ENCODE results near the gene GRM8. TPM values are rescaled to one million over a fixed set of nuclear protein-coding genes. Genes with fewer than 3 reads are reported as not detected.

Gene GRM8
- total and polyA plus RNA-seq, 9 of the 15 experiments (the other 6 are each of a cell fraction or from before 2014, with no cell fraction given) = 0.13 TPM; not detected in 7

- Histone ChIP-seq H3K9me1 (ENCODE audit: control insufficient read depth, insufficient read depth, low read length) (no peaks in the 10 kb centered on the region), H3K4me2 (ENCODE audit: insufficient read depth, low read length) (no peak overlapping the region), H2AFZ (ENCODE audit: low read depth, low read length) (no peak overlapping the region), H3K9ac (ENCODE audit: insufficient read depth in 1 of 2, low read depth in 2 of 2, low read length in 2 of 2) (no peak overlapping the region), H4K20me1 (replicated peaks; ENCODE audit: control insufficient read depth, insufficient read depth, low read length) (no peaks in the 10 kb centered on the region), H3K4me3 (no peak overlapping the region), H3K27me3 (ENCODE audit: control insufficient read depth in 2 of 2, insufficient read depth in 2 of 2, low read length in 2 of 2) (no peaks in the 10 kb centered on the region), H3K9me3 (replicated peaks; ENCODE audit: control insufficient read depth, insufficient read depth, low read depth, low read length) (no peaks in the 10 kb centered on the region), H3K27ac (ENCODE audit: extremely low read depth, low read depth, low read length) (no peak overlapping the region), H3K4me1 (replicated peaks in 1 of 2; ENCODE audit: control insufficient read depth in 2 of 2, insufficient read depth in 2 of 2, low read length in 2 of 2) (no peaks in the 10 kb centered on the region), H3K79me2 (ENCODE audit: control insufficient read depth, insufficient read depth, low read length) (no peaks in the 10 kb centered on the region), H3K36me3 (ENCODE audit: control insufficient read depth, insufficient read depth, low read length) (no peaks in the 10 kb centered on the region)
- ChIA-PET POLR2A (no interaction called here), CTCF (ENCODE audit: low intra/inter-chr PET ratio) (no interaction called here)
- TF ChIP-seq CREB1 (IDR thresholded peaks at IDR 0.05) = no peak
- TF ChIP-seq CREB1 (CRISPR knock-in tag; IDR thresholded peaks at IDR 0.05) = no peak
- no peak for TF ChIP-seq ESRRA (IDR thresholded peaks at IDR 0.05; ENCODE audit: borderline replicate concordance, low read depth)
- DNase-seq (ENCODE audit: extremely low read depth in 1 of 4, low spot score in 3 of 4) (no peak), ATAC-seq (no peak), FAIRE-seq (no peak)
- WGBS (ENCODE audit: insufficient coverage, low coverage, missing lambda C conversion rate) = 0% methylated on average over 4 of the region's 4 CpGs
- in situ Hi-C loops (cut with MboI) = no loop called here
- intact Hi-C loops (cut with micrococcal nuclease) = no loop called here
- no TSS peak for BruUV-seq (replicated peaks)
Measured at GRCh38 chr7:126723966-126724544, 528.7 kb downstream of the GRM8 start.

GRCh38 chr7:126720232-126720631 lies 532.5 kb downstream of the GRM8 start:
- no peak overlapping the region for H2AFZ ChIP-seq (ENCODE audit: low read depth, low read length)
- intact Hi-C loops (cut with micrococcal nuclease) (no loop called here), in situ Hi-C loops (cut with MboI) (no loop called here)
- H3K4me3 ChIP-seq = no peak overlapping the region
- no peak overlapping the region for H3K4me2 ChIP-seq (ENCODE audit: insufficient read depth, low read length)
- no peaks in the 10 kb centered on the region; a peak in 1 of 5 replicates for H3K27me3 ChIP-seq (ENCODE audit: control insufficient read depth in 2 of 2, insufficient read depth in 2 of 2, low read length in 2 of 2)
- DNase-seq (ENCODE audit: extremely low read depth in 1 of 4, low spot score in 3 of 4) (no peak), FAIRE-seq (no peak), ATAC-seq (no peak)
- ChIA-PET POLR2A (interaction anchor here (0.7 kb wide), 1 partner anchor 604 kb away, joined by 3 read pairs; no protein-coding TSS in a partner anchor), CTCF (ENCODE audit: low intra/inter-chr PET ratio) (interaction anchor here (0.6 kb wide), 1 partner anchor 179 kb away, joined by 3 read pairs; no protein-coding TSS in a partner anchor)
- H4K20me1 ChIP-seq (replicated peaks; ENCODE audit: control insufficient read depth, insufficient read depth, low read length) = no peaks in the 10 kb centered on the region
- H3K36me3 ChIP-seq (ENCODE audit: control insufficient read depth, insufficient read depth, low read length) = no peaks in the 10 kb centered on the region
- BruUV-seq (replicated peaks) = no TSS peak
- 0% methylated on average over 2 of the region's 2 CpGs for WGBS (ENCODE audit: insufficient coverage, low coverage, missing lambda C conversion rate)
- no peaks in the 10 kb centered on the region for H3K4me1 ChIP-seq (replicated peaks in 1 of 2; ENCODE audit: control insufficient read depth in 2 of 2, insufficient read depth in 2 of 2, low read length in 2 of 2)
- H3K9ac ChIP-seq (ENCODE audit: insufficient read depth in 1 of 2, low read depth in 2 of 2, low read length in 2 of 2) = no peak overlapping the region
- TF ChIP-seq, protein P1, sequence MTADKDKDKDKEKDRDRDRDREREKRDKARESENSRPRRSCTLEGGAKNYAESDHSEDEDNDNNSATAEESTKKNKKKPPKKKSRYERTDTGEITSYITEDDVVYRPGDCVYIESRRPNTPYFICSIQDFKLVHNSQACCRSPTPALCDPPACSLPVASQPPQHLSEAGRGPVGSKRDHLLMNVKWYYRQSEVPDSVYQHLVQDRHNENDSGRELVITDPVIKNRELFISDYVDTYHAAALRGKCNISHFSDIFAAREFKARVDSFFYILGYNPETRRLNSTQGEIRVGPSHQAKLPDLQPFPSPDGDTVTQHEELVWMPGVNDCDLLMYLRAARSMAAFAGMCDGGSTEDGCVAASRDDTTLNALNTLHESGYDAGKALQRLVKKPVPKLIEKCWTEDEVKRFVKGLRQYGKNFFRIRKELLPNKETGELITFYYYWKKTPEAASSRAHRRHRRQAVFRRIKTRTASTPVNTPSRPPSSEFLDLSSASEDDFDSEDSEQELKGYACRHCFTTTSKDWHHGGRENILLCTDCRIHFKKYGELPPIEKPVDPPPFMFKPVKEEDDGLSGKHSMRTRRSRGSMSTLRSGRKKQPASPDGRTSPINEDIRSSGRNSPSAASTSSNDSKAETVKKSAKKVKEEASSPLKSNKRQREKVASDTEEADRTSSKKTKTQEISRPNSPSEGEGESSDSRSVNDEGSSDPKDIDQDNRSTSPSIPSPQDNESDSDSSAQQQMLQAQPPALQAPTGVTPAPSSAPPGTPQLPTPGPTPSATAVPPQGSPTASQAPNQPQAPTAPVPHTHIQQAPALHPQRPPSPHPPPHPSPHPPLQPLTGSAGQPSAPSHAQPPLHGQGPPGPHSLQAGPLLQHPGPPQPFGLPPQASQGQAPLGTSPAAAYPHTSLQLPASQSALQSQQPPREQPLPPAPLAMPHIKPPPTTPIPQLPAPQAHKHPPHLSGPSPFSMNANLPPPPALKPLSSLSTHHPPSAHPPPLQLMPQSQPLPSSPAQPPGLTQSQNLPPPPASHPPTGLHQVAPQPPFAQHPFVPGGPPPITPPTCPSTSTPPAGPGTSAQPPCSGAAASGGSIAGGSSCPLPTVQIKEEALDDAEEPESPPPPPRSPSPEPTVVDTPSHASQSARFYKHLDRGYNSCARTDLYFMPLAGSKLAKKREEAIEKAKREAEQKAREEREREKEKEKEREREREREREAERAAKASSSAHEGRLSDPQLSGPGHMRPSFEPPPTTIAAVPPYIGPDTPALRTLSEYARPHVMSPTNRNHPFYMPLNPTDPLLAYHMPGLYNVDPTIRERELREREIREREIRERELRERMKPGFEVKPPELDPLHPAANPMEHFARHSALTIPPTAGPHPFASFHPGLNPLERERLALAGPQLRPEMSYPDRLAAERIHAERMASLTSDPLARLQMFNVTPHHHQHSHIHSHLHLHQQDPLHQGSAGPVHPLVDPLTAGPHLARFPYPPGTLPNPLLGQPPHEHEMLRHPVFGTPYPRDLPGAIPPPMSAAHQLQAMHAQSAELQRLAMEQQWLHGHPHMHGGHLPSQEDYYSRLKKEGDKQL (CRISPR knock-in tag; IDR thresholded peaks at IDR 0.05; ENCODE audit: borderline replicate concordance) = no peak
- TF ChIP-seq EZH2 (IDR thresholded peaks at IDR 0.05; ENCODE audit: borderline replicate concordance, low read depth, low read length) (no peak), DDX20 (tag; IDR thresholded peaks at IDR 0.05; ENCODE audit: low read depth) (no peak)
- no peak overlapping the region for H3K27ac ChIP-seq (ENCODE audit: extremely low read depth, low read depth, low read length)
- no peaks in the 10 kb centered on the region for H3K79me2 ChIP-seq (ENCODE audit: control insufficient read depth, insufficient read depth, low read length)
- no peaks in the 10 kb centered on the region for H3K9me3 ChIP-seq (replicated peaks; ENCODE audit: control insufficient read depth, insufficient read depth, low read depth, low read length)
- H3K9me1 ChIP-seq (ENCODE audit: control insufficient read depth, insufficient read depth, low read length) = no peaks in the 10 kb centered on the region

All from K562 (cell line).